Measurements from ENCODE around the gene MGAT1.
"Not testable (repeated sequence)": the region's sequence is repeated elsewhere in the genome, so short reads cannot be mapped to it uniquely, and the experiment has no call there.

Gene MGAT1

DNA sequence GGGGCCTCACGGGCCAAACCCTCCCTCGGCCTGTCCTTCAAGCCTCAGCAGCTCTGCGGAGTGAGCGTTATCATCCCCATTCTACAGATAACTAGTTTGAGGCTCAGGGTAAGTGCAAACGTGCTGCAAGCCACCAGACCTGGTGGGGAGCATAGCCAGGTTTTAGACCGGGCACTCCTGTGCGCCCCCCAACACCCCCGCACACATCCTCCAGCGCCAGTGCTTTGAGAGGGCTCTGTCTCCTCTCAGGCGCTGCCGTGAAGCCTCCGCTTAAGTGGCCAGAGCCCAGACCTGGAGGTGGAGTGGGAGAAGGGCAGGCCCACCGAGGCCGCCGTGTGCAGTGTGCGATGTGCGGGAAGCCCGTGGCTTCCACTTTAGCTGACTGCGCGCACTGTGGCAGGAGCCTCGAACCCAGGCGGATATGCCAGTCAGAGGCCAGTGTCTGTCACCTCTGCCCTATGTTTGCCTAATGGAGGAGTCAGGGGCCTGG lies 1.6 kb upstream of the MGAT1 start:
- DNase-seq (ENCODE audit: low read depth): no peak

DNA sequence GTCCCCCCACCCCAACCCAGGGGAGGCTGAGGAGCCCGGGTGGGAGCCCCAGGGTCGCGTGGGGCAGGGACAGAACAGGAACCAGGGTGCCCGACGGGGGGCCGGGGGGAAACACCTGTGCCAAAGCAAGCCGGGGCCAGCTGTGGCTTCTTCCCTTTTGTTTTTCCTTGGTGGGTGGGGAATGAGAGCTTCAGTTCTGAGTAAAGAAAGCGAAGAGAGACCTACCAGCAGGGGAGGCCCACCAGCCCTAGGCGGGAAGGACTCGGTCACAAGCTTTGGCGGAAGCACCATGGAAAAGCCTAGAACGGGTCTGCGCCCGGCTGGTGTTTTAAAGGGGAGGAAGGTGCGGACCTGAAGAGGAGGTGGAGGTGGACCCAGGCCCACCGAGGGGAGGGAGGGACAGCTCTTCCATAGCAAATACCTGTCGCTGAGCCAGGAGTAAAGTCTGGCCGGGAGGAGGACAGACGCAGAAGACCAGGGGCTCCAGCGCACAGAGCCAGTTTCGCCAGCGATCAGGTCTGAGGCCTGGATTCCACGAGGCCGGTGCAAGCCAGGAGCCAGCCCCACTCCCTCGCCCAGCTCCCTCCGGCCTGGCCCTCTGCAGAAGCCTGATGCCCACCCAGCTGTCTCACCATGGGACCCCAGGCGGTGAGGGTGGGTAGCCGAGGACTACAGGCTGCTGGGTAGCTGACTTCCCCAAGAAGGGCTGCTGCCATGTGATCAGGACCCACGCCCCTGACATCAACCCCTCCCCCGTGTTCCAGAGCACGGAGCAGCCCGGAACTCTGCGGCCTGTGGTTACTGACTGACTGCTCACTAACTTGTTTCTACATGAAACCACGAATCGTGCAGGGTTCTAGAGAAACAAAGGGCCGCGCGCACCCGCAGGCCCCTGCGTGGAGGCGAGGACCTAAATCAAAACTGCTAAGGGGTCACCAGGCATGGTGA lies 849 bp upstream of the MGAT1 start:
- peak; percentile 74 for DNase-seq (ENCODE audit: low read depth)

DNA sequence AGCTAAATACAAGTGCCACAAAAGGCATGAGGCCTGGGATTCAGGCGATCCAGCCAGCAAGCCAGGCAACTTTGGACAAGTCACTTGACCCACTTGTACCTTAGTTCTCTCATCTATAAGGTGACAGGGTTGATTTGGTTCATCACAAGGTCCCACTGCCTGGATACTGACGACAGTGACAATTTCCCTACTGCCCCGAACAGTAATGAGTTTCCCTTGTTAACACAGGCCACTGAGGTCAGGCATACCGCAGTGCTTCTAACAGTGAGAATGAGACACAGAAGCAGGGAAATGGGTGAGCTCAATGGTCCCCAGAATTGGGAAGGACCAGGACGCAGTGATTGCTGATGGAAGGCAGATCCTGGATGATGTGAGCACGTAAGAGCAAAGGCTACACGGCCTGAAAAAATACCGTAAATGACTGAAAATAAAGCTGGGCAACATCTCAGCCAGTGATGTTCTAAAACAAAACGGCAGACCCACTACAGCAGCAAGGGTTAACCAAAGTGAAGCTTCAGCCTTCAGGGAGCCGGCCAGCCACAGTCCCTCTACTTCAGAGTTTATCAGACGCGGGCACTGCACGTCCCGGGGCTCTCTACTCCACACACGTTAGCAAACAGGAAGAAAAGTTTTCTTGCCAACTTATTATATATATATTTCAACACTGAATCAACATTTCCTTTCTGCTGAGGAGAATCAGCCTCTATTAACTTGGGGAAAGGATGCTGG lies 846 bp downstream of the MGAT1 start:
- DNase-seq (ENCODE audit: low read depth): no peak

DNA sequence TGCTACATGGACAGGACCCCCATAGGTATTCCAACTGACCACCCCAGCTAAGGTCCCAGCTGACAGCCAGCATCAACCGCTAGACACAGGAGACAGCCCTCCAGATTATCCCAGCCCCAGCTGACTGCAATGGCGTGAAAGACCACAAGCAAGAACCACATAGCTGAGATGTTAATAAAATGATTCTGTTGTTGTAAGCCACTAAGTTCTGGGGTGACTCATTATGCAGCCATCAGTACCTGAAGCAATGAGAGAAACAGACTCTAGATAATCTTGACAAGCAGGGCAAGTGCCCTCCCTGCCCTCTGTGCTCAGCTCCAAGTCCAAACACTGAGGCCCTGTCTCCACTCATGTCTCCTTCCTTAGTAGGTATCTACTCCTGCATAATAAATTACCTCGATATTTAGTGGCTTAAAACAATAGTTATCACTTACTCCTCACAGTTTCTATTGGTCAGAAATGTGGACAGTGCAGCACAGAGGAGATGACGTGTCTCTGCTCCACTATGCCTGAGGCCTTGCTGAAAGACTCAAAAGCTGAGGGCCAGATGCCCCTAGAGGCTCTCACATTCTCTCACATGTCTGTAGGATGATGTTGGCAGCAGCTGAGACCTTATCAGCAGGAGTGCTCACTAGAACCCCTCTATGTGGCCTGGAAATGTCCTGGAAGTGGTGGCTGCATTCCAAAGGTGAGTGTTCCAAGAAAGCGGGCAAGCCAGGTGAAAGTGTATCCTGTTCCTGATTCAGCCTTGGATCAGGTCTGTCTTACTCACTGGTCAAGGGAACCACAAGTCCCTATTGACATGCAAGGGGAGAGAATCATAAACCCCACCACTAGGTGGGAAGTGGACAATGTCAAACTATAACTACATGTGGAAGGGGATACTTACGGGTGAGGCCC lies 2.5 kb downstream of the MGAT1 start:
- no peak for DNase-seq (ENCODE audit: low read depth)

DNA sequence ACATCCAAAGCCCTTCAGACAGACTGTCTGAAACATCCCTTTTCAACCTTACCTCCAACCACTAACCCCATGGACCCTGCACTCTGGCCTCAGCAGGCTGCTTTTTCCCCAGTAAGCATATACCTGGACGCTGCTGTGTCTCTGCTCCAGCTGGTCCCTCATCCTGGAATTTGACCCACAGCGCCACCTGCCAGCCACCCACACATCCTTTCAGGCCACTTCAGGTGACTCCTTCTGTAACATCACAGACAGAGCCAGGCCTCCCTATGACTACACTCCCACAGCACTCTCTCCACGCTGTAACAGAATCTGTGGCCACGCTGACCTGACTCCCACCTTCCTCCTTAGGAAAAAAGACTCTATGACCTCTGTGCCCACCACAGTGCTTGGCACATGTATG lies 3.4 kb downstream of the MGAT1 start:
- no peak for DNase-seq (ENCODE audit: low read depth)

DNA sequence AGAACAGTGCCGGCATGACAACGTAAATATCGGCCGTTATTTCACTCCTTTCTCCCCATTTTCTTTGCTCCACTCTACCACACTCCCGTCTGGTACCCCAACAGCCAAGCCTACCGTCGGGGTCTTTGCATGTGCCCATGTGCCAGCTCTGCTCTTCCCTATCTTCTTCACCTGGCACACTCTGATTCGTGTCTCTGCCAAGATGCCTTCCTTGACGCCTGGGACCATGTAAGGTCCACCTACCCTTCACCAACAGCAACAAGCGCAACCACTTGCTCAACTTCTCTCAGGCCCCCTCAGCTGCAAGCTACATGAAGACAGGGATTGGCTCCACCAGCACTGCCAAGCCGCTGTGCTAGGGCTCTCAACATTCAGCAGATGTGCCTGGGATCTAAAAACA lies 4.4 kb downstream of the MGAT1 start:
- DNase-seq (ENCODE audit: low read depth): no peak

DNA sequence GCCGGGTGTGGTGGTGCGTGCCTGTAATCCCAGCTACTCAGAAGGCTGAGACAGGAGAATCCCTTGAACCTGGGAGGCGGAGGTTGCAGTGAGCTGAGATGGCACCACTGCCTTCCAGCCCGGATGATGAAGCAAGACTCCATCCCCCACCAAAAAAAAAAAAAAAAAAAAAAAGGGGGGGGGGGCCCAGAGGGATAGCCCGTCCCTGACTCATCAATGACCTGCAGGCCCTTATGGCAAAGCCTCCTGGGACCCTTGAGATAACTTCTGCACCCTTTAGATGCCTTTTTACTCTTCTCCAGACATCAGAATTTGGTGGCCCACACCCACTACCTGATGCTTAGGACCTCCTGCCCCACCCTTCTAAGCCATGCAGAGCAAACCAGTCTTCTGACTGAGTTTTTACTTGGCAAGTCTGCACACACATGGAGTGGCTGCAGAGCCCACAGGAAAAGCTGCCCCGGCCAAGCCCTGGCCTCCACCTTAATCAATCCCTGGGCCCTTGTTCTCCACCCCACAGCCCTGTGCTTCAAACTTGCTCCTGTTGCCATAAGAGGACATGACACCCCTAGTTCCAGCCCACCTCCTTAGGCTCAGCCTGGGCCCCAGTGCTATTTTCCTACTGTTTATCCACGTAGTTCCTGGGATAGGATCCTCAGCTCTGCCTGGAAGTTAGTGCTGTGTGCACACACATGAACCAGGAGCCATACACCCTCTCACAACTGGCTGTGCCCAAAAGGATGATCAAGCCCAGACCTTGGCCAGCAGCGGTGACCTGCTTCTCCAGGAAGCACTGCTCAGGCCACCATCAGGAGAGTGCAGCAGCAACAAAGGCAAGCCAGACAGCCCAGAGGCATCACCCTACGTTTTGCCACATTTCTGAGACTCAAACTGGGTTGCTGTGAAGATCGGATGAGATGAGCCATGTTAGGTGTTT lies 5.1 kb downstream of the MGAT1 start:
- no peak for DNase-seq (ENCODE audit: low read depth)

DNA sequence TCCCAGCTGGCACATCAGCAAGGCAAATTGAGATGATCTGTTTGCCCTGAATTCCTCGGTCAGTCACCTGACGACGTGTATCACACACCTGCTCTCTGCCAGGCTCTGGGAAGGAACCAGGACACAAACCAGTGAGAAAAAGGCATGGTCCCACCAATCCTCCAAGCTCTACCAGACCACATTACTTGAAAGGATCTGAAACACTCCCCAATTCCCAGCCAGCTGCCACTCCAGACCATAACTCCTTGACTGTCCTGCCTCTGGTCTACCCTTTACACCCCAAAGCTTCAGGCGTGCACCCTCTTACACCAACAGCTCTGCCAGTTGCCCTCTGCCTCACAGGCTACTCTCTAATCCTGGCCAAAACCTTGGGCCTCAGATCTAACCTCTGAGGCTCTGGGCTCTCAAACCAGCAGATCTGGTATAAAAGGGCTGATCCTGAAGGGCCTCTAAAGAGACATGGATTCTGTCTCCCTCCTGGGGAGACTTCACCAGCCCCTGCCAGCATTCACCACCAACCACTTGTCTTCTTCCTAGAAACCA lies 6.8 kb downstream of the MGAT1 start:
- DNase-seq (ENCODE audit: low read depth): no peak

DNA sequence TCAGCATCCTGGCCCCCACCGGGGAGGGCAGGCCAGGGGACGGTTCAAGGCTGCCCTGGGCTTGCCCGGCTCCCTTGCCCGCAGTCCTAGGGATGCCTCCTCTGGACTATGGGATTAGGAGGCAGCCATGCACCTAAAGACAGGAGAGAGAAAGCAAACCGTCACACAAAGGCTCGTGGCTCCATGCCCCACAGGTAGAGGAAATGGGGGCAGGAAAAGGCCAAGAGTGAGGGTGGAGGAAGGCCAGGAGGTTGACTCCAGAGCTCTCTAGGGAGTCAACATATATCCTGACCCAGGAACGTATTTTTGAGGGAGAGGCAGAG lies 9.7 kb downstream of the MGAT1 start:
- no peak for DNase-seq (ENCODE audit: low read depth)

DNA sequence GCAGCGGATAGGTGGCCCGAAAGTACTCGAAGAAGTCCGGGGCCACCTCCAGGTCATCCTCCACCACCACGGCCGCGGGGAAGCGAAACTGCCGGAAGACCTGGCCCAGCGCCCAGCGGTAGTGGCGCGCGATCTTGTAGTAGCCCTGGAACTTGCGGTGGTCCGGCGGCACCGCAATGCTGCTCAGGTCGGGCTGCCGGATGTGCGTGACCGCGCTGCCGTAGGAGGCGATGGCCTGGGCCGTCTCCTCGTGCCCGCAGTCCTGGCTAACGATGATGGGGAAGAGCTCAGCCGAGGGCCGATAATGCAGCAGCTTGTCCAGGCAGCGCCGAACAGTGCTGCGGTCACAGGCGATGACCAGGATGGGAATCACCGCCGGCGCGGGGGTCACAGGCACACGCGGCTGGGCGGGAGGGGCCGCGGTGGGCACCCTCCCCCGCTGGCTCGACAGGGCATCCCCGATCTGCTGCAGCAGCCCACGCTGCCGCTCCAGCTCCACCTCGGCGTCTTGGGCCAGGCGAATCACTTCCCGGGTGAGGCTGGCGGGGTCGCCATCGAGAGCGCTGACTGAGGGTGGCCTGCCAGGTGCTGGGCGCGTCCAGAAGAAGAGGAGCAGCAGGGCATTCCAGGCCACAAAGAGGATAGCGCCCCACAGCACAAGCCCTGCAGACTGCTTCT lies 10.2 kb downstream of the MGAT1 start:
- no peak for DNase-seq (ENCODE audit: low read depth)

DNA sequence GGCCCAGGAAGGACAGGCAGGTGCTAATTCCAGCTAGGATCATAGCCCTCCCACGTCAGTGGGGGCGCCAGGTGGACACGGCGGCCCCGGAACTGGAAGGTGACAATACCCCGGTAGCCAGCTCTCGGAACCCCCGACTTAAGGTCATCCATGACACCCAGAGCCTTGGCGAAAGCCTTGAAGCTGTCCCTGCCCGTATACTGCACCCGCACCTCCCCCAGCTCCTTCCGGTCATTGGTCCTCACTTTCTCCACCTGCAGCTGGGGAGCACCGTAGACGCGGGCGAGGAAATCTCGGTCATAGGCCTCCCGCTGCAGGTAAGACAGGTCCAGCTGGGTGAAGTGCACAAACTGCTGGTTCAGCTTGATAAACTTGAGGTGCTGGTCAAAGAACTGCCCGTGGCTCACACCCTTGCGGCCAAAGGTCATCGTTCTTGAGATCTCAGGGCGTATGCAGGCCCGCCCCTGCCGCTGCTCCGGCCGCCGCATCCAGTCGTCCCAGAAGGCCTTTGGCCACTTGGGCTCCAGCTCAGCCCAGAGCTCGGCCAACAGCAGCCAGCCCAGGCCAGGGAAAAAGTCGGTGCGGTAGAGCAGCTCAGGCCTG lies 10.9 kb downstream of the MGAT1 start:
- no peak for DNase-seq (ENCODE audit: low read depth)

DNA sequence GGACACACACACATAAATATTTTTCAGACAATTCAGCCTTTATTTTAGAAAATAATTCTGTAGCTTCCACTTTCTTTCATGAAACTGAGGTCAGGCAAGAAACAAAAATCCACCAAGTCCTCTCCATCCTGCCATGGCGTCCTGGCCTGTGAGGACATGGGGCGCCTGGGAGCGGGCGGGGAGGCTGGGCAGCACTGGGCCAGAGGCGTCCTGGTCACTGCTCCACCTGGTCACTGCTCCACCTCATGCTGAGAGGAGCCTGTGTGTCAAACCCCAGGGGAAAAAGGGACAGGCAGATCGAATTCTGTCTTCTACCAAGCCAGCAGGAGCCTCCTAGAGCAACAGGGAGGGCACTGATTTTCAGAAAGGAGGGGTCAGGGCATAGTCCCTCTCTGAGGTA lies 12.1 kb downstream of the MGAT1 start:
- no peak for DNase-seq (ENCODE audit: low read depth)

DNA sequence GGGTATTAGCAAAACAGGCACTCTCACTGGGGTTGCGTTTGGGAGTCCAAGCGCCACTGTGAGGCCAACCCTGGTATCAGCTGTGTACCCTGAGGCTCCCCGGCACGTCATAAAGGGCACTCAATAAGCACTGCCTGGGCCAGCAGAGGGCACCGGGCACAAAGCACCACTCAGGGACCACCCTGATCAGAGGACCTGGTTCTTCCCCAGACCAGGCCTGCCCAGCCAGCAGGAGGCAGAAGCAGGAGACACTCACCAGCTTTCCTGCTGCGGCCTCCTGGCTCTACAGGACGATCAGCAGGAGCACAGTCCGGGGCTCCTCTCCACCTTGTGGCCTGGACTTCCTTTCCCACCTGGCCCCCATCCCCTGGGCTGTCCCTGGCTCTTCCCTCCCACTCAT lies 12.6 kb downstream of the MGAT1 start:
- no peak for DNase-seq (ENCODE audit: low read depth)

DNA sequence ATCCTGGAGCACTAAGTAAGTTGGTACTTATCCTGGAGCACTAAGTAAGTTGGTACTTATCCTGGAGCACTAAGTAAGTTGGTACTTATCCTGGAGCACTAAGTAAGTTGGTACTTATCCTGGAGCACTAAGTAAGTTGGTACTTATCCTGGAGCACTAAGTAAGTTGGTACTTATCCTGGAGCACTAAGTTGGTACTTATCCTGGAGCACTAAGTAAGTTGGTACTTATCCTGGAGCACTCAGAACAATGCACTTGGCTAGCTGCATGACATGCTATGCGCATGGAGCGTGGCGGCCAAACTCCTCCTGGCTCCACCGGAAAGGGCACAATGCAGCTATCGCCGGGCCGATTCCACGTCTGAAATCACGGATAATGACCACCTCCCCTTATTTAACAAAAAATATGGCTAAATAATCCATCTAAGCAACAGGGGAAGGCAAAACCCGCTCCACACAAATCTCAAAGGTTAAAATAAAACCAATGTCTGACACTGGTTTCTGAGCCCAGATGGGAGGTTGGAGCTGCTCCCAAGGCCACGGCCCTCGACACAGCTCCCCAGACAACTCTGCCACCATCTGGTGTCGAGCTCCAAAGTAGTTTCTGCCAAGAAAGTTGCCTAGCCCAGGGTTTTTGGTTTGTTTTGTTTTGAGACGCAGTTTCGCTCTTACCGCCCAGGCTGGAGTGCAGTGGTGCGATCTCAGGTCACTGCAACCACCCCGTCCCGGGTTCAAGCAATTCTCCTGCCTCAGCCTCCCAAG lies 13.8 kb downstream of the MGAT1 start:
- not testable (repeated sequence) for DNase-seq (ENCODE audit: low read depth)

DNA sequence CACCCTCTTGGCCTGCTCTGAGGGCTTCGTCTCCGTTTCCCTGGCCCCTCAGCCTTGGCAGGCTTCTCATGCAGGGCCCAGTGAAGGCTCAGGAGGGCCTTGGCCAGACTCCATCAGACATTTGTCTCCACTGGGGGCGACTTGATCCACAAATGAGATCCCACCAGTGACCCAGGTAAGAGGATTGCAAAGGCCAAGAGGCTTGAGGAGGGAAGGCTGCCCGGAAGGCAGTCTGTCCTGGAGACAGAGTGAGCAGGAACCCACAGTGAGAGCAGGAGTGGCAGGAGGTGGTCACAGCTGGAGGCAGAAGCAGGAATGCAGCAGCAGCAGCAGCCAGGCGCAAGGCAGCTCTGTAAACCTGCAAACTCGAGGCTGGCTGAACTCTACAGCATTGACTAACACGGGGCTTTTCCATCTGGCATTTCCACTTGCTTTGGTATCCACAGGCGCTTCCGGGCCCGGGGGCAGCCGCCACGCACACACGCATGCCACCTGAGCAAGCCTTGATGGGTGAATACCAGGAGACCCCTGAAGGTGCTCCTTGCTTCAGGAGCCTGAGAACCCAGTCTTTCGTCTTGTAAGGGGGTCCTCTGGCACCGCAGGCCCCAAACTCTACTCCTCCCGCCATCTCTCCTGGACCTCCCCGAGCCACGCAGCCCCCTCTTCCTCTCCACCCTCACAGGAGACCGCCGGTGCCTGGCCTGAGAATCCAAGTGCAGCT lies 14.7 kb downstream of the MGAT1 start:
- no peak for DNase-seq (ENCODE audit: low read depth)

DNA sequence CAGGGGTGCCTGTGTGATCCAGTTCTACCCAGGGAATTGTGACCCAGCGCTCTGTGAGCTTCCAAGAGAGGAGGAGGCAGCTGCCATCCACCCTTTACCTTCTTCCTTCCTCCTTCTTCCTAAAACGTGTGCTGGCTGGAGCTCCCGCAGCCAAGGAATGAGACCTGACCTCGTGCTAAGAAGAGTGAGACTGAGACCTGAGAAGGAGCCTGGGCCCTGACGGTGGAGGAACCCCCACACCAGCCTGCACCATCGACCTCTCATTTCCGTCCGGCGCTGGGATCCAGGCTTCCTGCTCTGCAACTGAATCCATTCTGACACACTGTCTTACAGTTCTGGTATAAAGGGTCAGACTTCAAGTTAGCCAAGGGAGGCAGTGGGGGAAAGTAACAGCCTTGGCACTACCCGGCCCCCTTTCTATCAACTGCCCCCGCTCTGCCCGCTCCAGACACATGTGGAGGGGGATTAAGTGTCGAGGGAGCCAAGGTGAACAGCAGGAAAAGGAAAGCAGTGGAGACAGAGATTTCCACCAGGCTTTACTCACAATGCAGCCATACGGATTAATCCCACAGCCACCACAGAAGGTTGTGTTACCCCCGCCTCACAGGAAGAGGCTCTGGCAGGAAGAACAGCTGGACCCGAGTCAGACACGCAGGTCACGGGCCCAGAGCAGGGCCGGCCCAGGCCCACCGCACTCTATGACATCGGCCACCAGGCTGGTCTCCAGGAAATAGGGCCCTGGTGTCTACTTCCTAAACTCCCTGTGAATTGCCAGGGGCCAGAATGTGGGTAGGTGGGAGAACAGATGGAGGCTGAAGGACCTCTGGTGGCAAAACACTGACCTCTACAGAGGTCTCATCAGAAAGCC lies 15.8 kb downstream of the MGAT1 start:
- DNase-seq (ENCODE audit: low read depth): no peak

DNA sequence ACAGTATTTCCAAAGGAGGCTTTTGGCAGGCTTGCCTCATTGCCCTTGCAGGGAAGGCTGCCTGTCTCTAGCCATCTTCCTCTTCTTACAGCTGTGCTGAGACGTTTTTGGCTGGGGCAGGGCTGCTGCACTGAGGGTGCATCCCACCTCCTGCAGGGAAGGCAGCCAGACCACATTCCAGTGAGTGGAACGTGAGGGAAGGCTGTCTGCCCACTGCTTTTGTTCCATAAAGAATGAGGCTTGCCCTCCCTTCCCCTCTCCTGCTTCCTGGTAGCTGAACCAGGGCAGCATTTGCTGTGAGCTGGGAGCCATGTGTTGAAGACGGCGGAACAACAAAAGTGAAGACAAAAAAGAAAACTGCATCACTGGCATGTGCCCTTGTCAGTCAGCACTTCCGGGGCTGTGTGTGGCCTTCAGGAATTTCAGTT lies 16.8 kb downstream of the MGAT1 start:
- no peak for DNase-seq (ENCODE audit: low read depth)

Data from activated T-cell treated with anti-CD3 and anti-CD28 coated beads for 1 hour (primary cell).